ENCODE measurements around the gene CTR9.
A peak's percentile ranks its signal among the peaks of the same experiment; 100 is the strongest.

The CTR9 gene

DNA sequence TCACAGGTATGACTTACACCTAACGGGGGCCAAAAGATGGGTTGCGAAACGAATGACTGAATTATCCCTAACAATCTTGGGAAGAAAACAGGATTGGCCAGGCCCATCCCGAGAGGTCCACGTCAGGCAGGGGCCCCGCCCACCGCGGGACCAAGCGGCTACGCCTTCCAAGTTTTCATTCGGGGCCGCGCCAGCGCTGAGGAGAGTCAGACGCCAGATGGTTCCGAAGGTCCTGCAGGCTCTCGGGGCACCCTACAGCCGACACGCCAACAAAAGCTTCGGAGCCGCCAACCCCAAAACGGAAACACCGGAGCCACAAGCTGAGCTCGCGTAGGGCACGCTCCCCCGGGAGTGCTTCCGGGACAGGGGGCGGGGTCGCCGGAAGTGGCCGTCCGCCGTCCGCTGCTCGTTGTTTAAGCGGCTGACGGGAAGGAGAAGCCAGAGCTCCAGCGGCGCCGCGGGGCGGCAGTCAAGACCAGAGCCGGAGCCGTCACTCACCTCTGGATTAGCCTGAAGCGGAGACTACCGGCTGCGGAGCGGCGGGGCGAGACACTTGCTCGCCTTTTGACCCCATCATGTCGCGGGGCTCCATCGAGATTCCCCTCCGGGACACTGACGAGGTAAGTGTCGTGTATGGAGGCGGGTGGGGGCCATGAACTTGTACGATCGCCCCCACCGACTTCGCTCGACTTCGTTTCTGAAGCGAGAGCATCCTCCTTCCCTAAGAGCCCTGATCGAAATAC is at the start of gene CTR9:
Gene CTR9 (plus strand): TSS at position 409 of the 743 bp plus-strand sequence. CDS start 167 bp downstream, at position 576.
- peak; percentile 98 for DNase-seq

GRCh38 chr11:10701982-10702381 is 49.1 kb upstream of the CTR9 start:
- DNase-seq: no peak

DNA sequence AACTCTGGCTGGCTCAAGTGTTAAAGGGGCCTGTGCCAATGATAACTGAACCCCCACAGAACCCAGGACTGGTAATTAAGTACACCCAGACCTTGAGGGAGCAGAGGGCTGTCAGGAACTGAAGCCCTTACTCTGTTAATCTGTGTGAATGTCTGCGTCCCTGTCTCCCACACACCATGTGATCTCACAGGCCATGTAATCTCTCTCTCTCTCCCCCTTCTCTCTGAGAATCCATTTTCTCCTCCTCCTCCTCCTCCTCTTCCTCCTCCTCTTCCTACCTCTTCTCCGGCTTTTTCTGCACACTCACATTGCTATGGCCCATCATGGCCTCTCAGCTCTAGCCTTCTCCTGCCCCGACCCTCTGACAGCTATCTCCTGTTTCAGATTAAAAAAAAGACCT is 42.9 kb upstream of the CTR9 start:
- no peak for DNase-seq

- no peak for DNase-seq
These were observed 41.6 kb upstream of the CTR9 start for GRCh38 chr11:10709299-10710086.

GRCh38 chr11:10715571-10715970 is 35.5 kb upstream of the CTR9 start:
- DNase-seq: no peak

DNA sequence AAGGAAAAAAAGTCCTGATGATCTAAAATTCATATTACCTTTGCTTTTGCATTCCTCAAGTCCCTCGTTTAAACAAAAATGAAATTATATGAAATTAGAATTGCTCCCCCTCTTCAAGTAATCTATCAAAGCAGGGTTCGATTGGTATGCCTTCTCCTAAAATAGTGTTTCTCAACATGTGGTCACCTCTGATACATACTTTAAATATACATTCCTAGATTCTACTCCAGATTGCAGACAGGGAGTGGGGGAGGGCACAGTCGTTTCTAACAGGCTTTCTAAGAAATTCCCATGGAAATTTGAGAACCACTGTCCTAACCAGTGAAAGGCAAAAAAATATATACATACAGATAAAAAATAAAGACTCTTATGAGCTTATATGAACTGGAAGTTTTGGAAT is 34.9 kb upstream of the CTR9 start:
- DNase-seq: no peak

- DNase-seq: no peak
These were observed 34.3 kb upstream of the CTR9 start for GRCh38 chr11:10716543-10717259.

GRCh38 chr11:10719616-10720015 is 31.4 kb upstream of the CTR9 start:
- DNase-seq: no peak

DNA sequence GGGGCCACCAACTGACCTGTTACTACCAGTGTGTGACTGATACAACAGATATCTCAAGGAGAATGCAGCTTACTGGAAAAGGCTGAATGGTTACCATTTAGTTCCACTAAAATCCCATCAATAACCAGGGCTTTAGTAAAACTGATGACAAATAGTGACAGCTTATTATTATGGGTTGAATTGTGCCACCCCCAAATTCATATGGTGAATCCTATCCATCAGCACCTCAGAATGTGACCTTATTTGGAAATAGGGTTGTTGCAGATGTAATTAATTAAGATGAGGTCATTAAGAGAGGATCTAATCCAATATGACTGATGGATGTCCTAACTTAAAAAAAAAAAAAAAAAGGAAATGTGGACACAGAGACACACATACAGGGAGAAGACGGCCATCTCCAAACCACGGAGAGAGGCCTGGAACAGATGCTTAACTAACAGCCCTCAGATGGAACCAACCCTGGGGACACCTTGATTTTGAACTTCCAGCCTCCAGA is 30.1 kb upstream of the CTR9 start:
- DNase-seq: no peak

GRCh38 chr11:10722307-10722706 is 28.7 kb upstream of the CTR9 start:
- DNase-seq: no peak

GRCh38 chr11:10725114-10725906 is 25.7 kb upstream of the CTR9 start:
- DNase-seq: no peak

DNA sequence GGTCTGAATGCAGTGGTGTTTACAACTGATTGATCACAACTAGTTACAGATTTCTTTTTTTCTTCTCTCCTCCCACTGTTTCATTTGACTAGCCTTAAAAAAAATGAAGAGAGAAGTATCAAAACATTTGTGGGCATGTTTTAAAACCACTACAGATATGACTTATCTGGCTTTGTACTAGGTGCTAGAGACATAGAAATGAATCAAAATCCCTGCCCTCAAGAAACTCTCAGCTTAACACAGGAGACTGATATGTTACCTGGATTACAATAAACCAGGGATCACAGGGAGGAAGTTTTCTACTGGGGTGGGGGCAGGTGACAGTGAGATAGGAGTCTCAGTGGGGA is 25.2 kb upstream of the CTR9 start:
- no peak for DNase-seq

- DNase-seq: no peak
These were observed 23.7 kb upstream of the CTR9 start for GRCh38 chr11:10727146-10727851.

DNA sequence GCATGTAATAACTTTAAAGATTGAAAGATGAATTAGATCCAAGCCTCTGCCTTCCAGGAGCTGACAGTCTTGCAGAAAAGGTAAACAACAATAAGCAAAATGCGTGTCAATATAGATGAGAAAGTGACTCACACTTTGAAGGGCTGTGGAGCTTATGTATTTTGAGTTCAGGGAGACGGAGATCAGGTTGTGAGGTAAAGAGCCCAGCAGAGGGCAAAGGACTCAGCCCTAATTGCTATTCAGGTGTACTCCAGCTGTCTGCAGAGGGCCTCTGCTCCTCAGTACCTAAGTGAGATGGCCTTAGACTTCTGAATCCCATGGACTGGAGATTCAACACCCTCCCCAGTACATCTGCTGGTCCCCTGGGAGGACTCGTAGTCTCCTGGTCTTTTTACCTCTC is 22.9 kb upstream of the CTR9 start:
- no peak for DNase-seq

- no peak for DNase-seq
These were observed 22.1 kb upstream of the CTR9 start for GRCh38 chr11:10728789-10729472.

GRCh38 chr11:10730151-10730550 is 20.9 kb upstream of the CTR9 start:
- no peak for DNase-seq

DNA sequence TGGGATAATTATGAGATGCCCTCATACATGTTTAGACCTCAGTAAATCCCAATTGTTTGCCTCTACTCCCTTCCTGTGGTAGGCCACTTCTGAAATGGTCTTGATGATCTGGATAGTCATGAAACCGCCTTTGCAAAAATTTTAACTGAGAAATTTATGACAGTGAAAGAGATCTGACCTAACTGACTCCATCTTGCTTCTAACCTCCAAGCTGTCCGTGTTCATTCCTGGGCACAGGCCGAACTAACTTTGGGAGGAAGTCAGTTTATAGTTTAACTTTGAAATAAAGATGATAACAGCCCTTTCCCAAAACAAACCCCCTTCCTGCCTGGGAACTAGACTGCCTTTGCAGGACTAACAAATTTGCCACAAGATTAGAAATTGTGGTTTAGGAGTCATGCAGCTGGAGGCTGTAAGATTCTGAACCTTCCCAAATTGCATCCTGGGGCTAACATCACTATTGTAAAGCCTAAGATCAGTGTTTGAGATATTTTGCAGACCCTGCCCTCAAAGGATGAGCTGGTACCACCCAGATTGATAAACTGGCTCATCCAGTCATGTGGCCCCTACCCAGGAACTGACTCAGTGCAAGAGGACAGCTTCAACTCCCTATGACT is 19.9 kb upstream of the CTR9 start:
- DNase-seq: no peak

- DNase-seq: peak; percentile 95
These were observed 15.3 kb upstream of the CTR9 start for GRCh38 chr11:10735481-10736475.

DNA sequence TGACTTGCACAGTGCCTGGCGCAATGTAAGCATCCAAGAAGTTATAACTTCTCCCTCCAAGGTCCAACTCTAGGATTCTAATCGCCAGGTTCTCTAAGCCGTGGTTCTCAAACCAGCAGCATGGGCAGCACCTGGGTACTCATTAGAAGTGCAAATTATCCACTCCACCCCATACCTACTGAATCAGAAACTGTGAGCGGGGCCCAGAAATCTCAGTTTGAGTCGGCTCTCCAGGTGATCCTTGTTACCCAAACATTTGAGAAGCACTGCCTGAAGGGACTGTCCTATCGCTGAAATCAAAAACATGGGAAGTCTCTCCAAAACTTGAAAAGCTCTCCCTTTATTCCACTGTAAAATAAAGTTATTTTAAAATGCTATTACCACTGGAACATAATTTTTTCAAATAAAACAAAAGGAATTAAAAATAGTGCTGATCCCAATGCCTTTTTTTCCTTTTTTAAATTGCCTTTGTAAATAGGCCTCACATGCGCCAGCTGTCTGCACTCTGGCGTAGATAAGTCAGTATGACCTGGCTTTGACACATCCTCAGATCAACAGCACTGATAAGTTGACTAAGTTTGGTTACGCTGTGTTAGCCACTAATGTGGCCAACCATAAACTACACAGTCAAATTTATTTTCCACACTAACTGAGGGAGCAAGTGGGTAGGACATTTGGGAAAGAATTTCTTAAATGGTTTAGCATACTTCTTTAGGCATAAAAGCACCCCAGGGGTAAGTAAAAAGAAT is 8.4 kb upstream of the CTR9 start:
- peak; percentile 70 for DNase-seq

Data from activated effector memory CD4-positive, alpha-beta T cell treated with anti-CD3 and anti-CD28 coated beads, Interleukin-2, amount 50 U/mL, for 16 hours (primary cell).